ENCODE data around the gene RHOBTB3.

The RHOBTB3 gene

GRCh38 chr5:95746722-95747679, 15.9 kb downstream of the RHOBTB3 start:
- TF ChIP-seq MYC (IDR thresholded peaks at IDR 0.05; ENCODE audit: low read depth, low read length) (no peak), POLR2A (IDR thresholded peaks at IDR 0.05; ENCODE audit: extremely low read depth, insufficient read length) (no peak), MAX (IDR thresholded peaks at IDR 0.05; ENCODE audit: low read depth, low read length) (no peak), CTCF (IDR thresholded peaks at IDR 0.05; ENCODE audit: low read depth, low read length) (no peak)
- no peak for DNase-seq (ENCODE audit: low read depth)
- no peak overlapping the region for H3K4me3 ChIP-seq (ENCODE audit: low read depth, low read length)

- no peak overlapping the region for H3K4me3 ChIP-seq (ENCODE audit: low read depth, low read length)
- TF ChIP-seq MAX (IDR thresholded peaks at IDR 0.05; ENCODE audit: low read depth, low read length): no peak
- TF ChIP-seq MYC (IDR thresholded peaks at IDR 0.05; ENCODE audit: low read depth, low read length): no peak
- TF ChIP-seq POLR2A (IDR thresholded peaks at IDR 0.05; ENCODE audit: extremely low read depth, insufficient read length): no peak
- TF ChIP-seq CTCF (IDR thresholded peaks at IDR 0.05; ENCODE audit: low read depth, low read length): no peak
- no peak for DNase-seq (ENCODE audit: low read depth)
Observed at GRCh38 chr5:95748133-95748532, 17.0 kb downstream of the RHOBTB3 start.

- DNase-seq (ENCODE audit: low read depth): no peak
- H3K4me3 ChIP-seq (ENCODE audit: low read depth, low read length): no peak overlapping the region
- no peak for TF ChIP-seq POLR2A (IDR thresholded peaks at IDR 0.05; ENCODE audit: extremely low read depth, insufficient read length)
- TF ChIP-seq MYC (IDR thresholded peaks at IDR 0.05; ENCODE audit: low read depth, low read length): no peak
- no peak for TF ChIP-seq MAX (IDR thresholded peaks at IDR 0.05; ENCODE audit: low read depth, low read length)
- TF ChIP-seq CTCF (IDR thresholded peaks at IDR 0.05; ENCODE audit: low read depth, low read length): no peak
Observed at GRCh38 chr5:95754545-95754944, 23.4 kb downstream of the RHOBTB3 start.

- no peak for TF ChIP-seq MYC (IDR thresholded peaks at IDR 0.05; ENCODE audit: low read depth, low read length)
- no peak for TF ChIP-seq MAX (IDR thresholded peaks at IDR 0.05; ENCODE audit: low read depth, low read length)
- TF ChIP-seq CTCF (IDR thresholded peaks at IDR 0.05; ENCODE audit: low read depth, low read length): no peak
- no peak for TF ChIP-seq POLR2A (IDR thresholded peaks at IDR 0.05; ENCODE audit: extremely low read depth, insufficient read length)
- no peak overlapping the region for H3K4me3 ChIP-seq (ENCODE audit: low read depth, low read length)
- no peak for DNase-seq (ENCODE audit: low read depth)
Observed at GRCh38 chr5:95759005-95759404, 27.9 kb downstream of the RHOBTB3 start.

- no peak for DNase-seq (ENCODE audit: low read depth)
- H3K4me3 ChIP-seq (ENCODE audit: low read depth, low read length): no peak overlapping the region
- TF ChIP-seq POLR2A (IDR thresholded peaks at IDR 0.05; ENCODE audit: extremely low read depth, insufficient read length) (no peak), CTCF (IDR thresholded peaks at IDR 0.05; ENCODE audit: low read depth, low read length) (no peak), MAX (IDR thresholded peaks at IDR 0.05; ENCODE audit: low read depth, low read length) (no peak), MYC (IDR thresholded peaks at IDR 0.05; ENCODE audit: low read depth, low read length) (no peak)
Observed at GRCh38 chr5:95759634-95760033, 28.5 kb downstream of the RHOBTB3 start.

All from NB4 (cell line).